Ascending aorta (tissue), 2 donors: ENCODE measurements around the gene SRGAP2. TPM values are rescaled to one million over a fixed set of nuclear protein-coding genes. Genes with fewer than 3 reads are reported as not detected.
"Not testable (repeated sequence)": the region's sequence is repeated elsewhere in the genome, so short reads cannot be mapped to it uniquely, and the experiment has no call there.

Experiments
- DNase-seq, 2 donors: peaks; one replicate each; pipeline ENCODE4 v3.0.0-alpha.2; 2019; ENCODE audit warnings: low spot score in 2 of 2
- H3K27ac ChIP-seq, 2 donors: fragments of 200-600 bp; sonication (generic); one replicate each; pipeline ENCODE4 v1.5.1; 2016 to 2017; ENCODE audit warnings: mild to moderate bottlenecking in 1 of 2
- H3K27me3 ChIP-seq: fragments of 200-600 bp; sonication (generic); one replicate; pipeline ENCODE4 v1.5.1; 2017
- H3K36me3 ChIP-seq, 2 donors: fragments of 200-600 bp; sonication (generic); one replicate each; pipeline ENCODE4 v1.5.1; 2016
- H3K4me1 ChIP-seq, 2 donors: fragments of 200-600 bp; sonication (generic); one replicate each; pipeline ENCODE4 v1.5.1; 2016 to 2017; ENCODE audit warnings: mild to moderate bottlenecking in 1 of 2
- H3K4me3 ChIP-seq, 2 donors: fragments of 200-600 bp; sonication (generic); one replicate each; pipeline ENCODE4 v1.5.1; 2016 to 2017; ENCODE audit warnings: mild to moderate bottlenecking in 1 of 2
- H3K9me3 ChIP-seq, 2 donors: fragments of 200-600 bp; sonication (generic); one replicate each; pipeline ENCODE4 v1.5.1; 2016
- intact Hi-C: fragments of 100-400 bp; cut with DNase I; formaldehyde crosslinking; loops from one replicate; pipeline ENCODE4 v1.15.1; 2023
- total RNA-seq: library from RNA; depleted of rRNA; stranded (reverse); fragments of >200 nt; gene quantifications from one replicate; pipeline ENCODE4 v1.1.0, GENCODE V29; 2016

SRGAP2 gene
- total RNA-seq, 1 donor from 2014 or later, result 53.2 TPM

DNA sequence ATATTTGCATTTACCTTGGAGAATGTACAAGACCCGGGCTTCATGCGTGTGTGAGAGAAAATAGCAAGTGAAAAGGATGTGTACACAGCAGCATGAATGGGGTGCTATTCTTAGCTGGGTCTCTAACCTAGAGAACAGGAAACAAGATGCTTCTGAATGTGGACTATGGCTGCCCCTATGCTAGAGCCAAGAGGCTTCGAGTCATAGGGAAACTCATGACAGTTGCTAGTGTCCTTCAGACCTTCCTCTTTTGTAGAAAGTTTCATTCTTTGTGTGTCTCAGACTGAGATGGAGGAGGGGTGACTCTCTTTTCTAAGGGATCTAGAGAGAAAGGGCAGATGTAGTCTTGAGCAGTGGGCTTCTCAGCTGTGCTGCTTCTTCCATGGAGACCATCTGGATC is 40.0 kb downstream of the SRGAP2 start:
- intact Hi-C loops, H3K27me3 ChIP-seq, H3K36me3 ChIP-seq, H3K9me3 ChIP-seq, H3K27ac ChIP-seq, H3K4me3 ChIP-seq, H3K4me1 ChIP-seq: not testable (repeated sequence)
- DNase-seq, result peak in 1 of 2 donors; percentile 10

DNA sequence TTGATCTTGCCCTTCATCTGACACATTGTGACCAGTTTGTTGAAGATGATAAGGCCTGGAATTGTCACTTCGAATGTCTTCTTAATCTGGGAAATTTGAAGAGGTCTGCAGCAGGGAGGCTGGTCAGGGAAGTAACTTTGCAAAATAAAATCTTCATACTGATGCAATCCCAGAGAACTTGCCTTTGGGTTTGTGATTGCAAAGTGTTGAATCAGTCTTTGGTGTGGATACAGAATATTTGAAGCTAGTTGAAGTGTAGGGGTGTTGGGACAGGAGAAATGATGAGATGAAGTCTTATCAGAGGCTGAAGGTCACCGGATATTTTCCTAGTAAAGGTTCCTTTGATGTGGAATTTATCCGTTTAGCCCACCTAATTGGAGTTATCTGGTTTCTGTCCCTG is 42.1 kb downstream of the SRGAP2 start:
- intact Hi-C loops, H3K4me1 ChIP-seq, H3K9me3 ChIP-seq: not testable (repeated sequence)

DNA sequence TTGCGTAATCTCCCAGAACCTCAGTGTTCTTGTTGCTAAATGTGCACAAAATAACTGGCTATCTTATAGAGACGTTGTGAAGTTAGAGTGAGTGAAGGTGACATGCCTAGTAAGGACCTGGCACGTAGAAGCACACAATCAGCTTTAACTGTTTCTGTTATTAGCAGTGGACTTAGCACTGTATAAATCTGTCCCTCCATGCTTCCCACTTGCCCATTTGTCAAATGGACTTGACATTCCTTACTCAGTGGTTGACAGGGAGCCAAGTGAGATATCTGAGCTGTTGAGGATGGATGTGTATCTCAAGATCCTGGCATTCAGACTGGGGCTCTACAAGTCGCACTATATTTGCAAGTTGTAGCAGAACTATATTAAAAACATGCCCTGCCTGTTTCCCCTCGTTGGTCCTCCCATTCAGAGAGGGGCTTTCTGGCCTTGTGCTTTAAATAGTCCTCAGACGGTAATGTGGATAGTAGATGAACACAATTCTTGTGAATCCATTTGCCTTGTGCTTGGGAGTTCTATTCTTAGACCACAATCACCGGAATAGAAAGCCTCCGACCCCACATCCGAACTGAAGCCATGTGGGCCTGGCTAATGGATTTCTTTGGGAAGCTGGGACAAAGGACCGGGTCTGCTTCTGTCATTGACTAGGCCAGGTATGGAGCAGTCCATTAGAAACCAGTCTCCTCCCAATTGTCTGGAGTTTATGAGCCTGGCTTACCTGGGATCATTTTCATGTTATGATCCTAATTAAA is 43.0 kb downstream of the SRGAP2 start:
- H3K4me1 ChIP-seq, H3K4me3 ChIP-seq, H3K9me3 ChIP-seq, H3K36me3 ChIP-seq, DNase-seq, intact Hi-C loops, H3K27ac ChIP-seq, H3K27me3 ChIP-seq: not testable (repeated sequence)

More for the DNA sequence above, 42.1 kb downstream of the SRGAP2 start:
- not testable (repeated sequence) for H3K27me3 ChIP-seq, H3K27ac ChIP-seq, H3K36me3 ChIP-seq, DNase-seq, H3K4me3 ChIP-seq

DNA sequence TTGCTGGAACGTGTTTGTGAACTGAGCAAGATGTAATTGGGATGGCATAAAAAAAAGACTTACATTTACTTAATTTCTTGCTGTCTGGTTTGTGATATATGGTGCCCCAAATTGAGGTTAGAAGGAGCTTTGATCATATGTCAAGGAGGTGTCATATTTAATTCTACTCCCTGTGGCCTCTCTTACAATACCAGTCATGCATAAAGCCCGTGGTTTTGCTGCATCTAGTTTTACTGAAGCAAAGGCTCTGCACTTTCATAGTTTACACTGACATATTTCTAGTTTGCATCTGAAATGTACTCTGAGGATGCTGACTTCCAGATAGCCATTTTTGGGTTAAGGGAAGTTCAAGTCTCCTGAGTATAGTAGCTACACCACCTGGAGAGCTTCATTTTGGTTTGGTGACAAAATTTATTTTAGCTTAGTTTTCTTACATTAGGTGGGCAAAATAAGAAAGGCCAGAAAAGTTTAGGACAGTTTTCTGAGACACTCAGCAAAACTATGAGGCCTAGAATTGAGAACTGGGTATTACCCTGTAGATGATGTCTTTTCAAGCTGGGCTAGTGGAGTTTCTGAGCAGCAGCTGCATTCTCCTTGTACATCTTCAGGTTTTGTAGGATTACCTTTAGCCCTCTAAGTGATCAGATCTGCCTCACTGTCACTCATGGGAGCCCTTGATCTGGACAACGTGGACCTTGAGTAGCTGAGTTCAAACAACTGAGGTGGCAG is 47.8 kb downstream of the SRGAP2 start:
- H3K27ac ChIP-seq, H3K9me3 ChIP-seq, H3K36me3 ChIP-seq, intact Hi-C loops, H3K27me3 ChIP-seq, DNase-seq, H3K4me1 ChIP-seq, H3K4me3 ChIP-seq: not testable (repeated sequence)

DNA sequence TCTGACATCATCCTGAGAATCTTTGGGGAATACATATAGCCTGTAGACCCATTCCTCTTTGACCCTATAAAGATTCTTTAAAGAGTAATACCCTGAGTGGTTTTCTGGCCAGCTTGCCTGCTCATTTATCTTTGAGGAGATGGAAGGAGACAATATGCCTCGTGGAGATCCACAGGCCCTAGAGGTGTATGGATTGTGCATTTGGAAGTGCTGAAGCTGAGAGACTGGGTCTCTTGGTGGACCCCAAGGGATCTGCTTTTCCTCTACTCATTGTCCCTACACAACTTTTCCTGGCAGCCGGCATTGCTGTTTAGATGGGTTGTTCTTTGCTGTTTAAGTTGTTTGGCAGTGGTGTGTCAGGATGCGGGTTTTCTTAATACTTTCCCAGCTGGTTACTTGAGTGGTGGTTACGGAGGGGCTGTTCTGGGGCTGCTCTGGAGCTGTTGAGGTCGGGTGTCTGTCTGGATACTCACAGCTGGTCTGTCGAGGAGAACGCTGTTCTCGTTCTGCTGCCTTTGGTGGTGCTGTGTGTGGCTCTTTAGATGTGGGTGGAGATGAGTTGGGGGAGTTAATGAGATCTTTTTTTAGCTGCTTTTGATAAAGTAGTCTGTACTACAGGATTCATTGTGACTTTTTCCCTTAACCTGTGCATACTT is 49.5 kb downstream of the SRGAP2 start:
- H3K27me3 ChIP-seq, intact Hi-C loops, H3K36me3 ChIP-seq, H3K9me3 ChIP-seq, H3K4me1 ChIP-seq, H3K27ac ChIP-seq, H3K4me3 ChIP-seq, DNase-seq: not testable (repeated sequence)

Other genes starting within 250 kb of the SRGAP2 start
- gene RAB7B, start 200.1 kb upstream of the SRGAP2 start, total RNA-seq, result not detected
- not detected for gene CTSE, start 179.6 kb upstream of the SRGAP2 start, total RNA-seq
- 0.53 TPM for gene RHEX, start 150.4 kb upstream of the SRGAP2 start, total RNA-seq
- not detected for gene AVPR1B, start 86.2 kb upstream of the SRGAP2 start, total RNA-seq
- gene FAM72A, start 702 bp upstream of the SRGAP2 start, total RNA-seq, result 0.75 TPM